Endothelial cell of umbilical vein (primary cell): Measurements from ENCODE around the gene SHBG. TPM values are rescaled to one million over a fixed set of nuclear protein-coding genes. Genes with fewer than 3 reads are reported as not detected.

Source experiments
- BruUV-seq: library from RNA; stranded (reverse); fragments of 400-500 nt; replicated peaks from 2 replicates; lab custom pipeline; 2021; lab: Mats Ljungman, UMichigan
- CTCF ChIA-PET: fragments of 300-600, 350-600 bp; sonication (Branson Sonifier 250); formaldehyde crosslinking; loops from one replicate; lab custom pipeline; 2021; ENCODE audit warnings: antibody characterized with exemption, inconsistent platforms; lab: Charles Lee
- POLR2A ChIA-PET: fragments of 300-600, 350-600 bp; sonication (Branson Sonifier 250); formaldehyde crosslinking; loops from one replicate; lab custom pipeline; 2021; ENCODE audit warnings: antibody characterized with exemption, inconsistent platforms; lab: Charles Lee
- DNase-seq: peaks from one replicate; pipeline ENCODE4 v3.0.0-alpha.2; 2011; ENCODE audit warnings: low read depth, low spot score
- FAIRE-seq: peaks from 2 replicates; lab custom pipeline; 2011; peaks lifted over from hg19 to GRCh38; lab: Jason Lieb, UNC
- H2AFZ ChIP-seq: 2 replicates; pipeline ENCODE4 v1.6.0; 2012; ENCODE audit warnings: low read depth, low read length, control low read depth, inconsistent platforms
- H3K27ac ChIP-seq: 2 replicates; pipeline ENCODE4 v1.5.1; 2011; ENCODE audit warnings: low read depth, mild to moderate bottlenecking, control low read depth, low read length, moderate library complexity; ENCODE audit not compliant: insufficient read depth
- H3K27me3 ChIP-seq, 2 experiments: 2 replicates each; pipeline versions ENCODE4 v1.6.0 to v1.6.1; 2011; ENCODE audit warnings: low read length in 2 of 2, mixed read lengths in 1 of 2; ENCODE audit not compliant: control insufficient read depth in 2 of 2, insufficient read depth in 2 of 2
- H3K36me3 ChIP-seq, 2 experiments: 2 replicates in 1 of 2; 3 replicates in 1 of 2; pipeline ENCODE4 v1.5.1; 2011; ENCODE audit warnings: low read length in 2 of 2, mild to moderate bottlenecking in 1 of 2, moderate library complexity in 1 of 2; ENCODE audit not compliant: control insufficient read depth in 2 of 2, insufficient read depth in 2 of 2; ENCODE audit errors: extremely low read depth in 1 of 2
- H3K4me1 ChIP-seq: 3 replicates; pipeline ENCODE4 v1.5.1; 2011; ENCODE audit warnings: mild to moderate bottlenecking, low read length; ENCODE audit not compliant: control insufficient read depth, insufficient read depth; ENCODE audit errors: extremely low read depth
- H3K4me2 ChIP-seq: 2 replicates; pipeline ENCODE4 v1.6.1; 2011; ENCODE audit warnings: low read length, control low read depth, mixed read lengths; ENCODE audit not compliant: insufficient read depth
- H3K4me3 ChIP-seq, 3 experiments: fragments of 200-600 bp in 1 of 3; sonication (generic), shearing (Covaris generic) in 1 of 3; replicated peaks in 1 of 3; 2 replicates each; pipeline ENCODE4 v1.5.1; 2011 to 2016; ENCODE audit warnings: control low read depth in 3 of 3, low read length in 3 of 3, mild to moderate bottlenecking in 2 of 3, inconsistent platforms in 1 of 3, low read depth in 1 of 3, moderate library complexity in 1 of 3; ENCODE audit not compliant: insufficient read depth in 1 of 3
- H3K79me2 ChIP-seq: 2 replicates; pipeline ENCODE4 v1.6.0; 2012; ENCODE audit warnings: low read length, inconsistent platforms; ENCODE audit not compliant: control insufficient read depth, insufficient read depth
- H3K9ac ChIP-seq: replicated peaks from 2 replicates; pipeline ENCODE3; 2011; ENCODE audit warnings: low read length, control low read depth; ENCODE audit not compliant: insufficient read depth; ENCODE audit errors: extremely low read depth
- H3K9me1 ChIP-seq: replicated peaks from 3 replicates; pipeline ENCODE4 v1.6.0; 2011; ENCODE audit warnings: mild to moderate bottlenecking, low read length; ENCODE audit not compliant: control insufficient read depth, insufficient read depth; ENCODE audit errors: extremely low read depth
- H3K9me3 ChIP-seq: replicated peaks from 2 replicates; pipeline ENCODE4 v1.5.1; 2012; ENCODE audit warnings: low read length, inconsistent platforms; ENCODE audit not compliant: control insufficient read depth, insufficient read depth
- H4K20me1 ChIP-seq: replicated peaks from 2 replicates; pipeline ENCODE3; 2011; ENCODE audit warnings: mild to moderate bottlenecking, low read length; ENCODE audit not compliant: control insufficient read depth, insufficient read depth; ENCODE audit errors: extremely low read depth
- EZH2 ChIP-seq: IDR thresholded peaks from 2 replicates; pipeline ENCODE4 v1.6.1; 2012; ENCODE audit warnings: borderline replicate concordance, low read depth, mild to moderate bottlenecking, moderate library complexity, low read length, inconsistent platforms; ENCODE audit not compliant: severe bottlenecking
- JUN ChIP-seq: IDR thresholded peaks from 2 replicates; pipeline ENCODE4 v1.6.1; 2011; ENCODE audit warnings: borderline replicate concordance, low read depth; ENCODE audit not compliant: insufficient read length, insufficient read depth
- MYC ChIP-seq: IDR thresholded peaks from one replicate; pipeline ENCODE4 v1.6.1; 2011; ENCODE audit warnings: mild to moderate bottlenecking, low read depth, low read length
- dilution Hi-C: fragments of 300-500 bp; cut with MboI; formaldehyde crosslinking; loops from one replicate; pipeline ENCODE4 v1.15.0; 2019; ENCODE audit warnings: low sequenced_read_pairs; ENCODE audit not compliant: extremely low pct_ligation_motif_present
- intact Hi-C: fragments of 100-400 bp; cut with micrococcal nuclease; formaldehyde crosslinking; loops from one replicate; pipeline ENCODE4 v1.10.0; 2022
- polyA plus RNA-seq, 4 experiments: library from polyadenylated mRNA; depleted of rRNA in 3 of 4; stranded (reverse) in 3 of 4; unstranded in 1 of 4; fragments of >200 nt; gene quantifications; 2 replicates each; pipeline versions ENCODE4 v1.2.1 to v1.2.3, GENCODE V29; 2011 to 2012; ENCODE audit warnings: missing spikeins in 1 of 4
- total RNA-seq: library from RNA; stranded (reverse); gene quantifications from 2 replicates; pipeline ENCODE4 v1.2.3, GENCODE V29; 2021
- TF ChIP-seq, protein P1 (sequence below), 2 donors: IDR thresholded peaks; 1 replicate in 1 of 2; 2 replicates in 1 of 2; pipeline ENCODE4 v1.5.1; 2011; ENCODE audit warnings: low read length in 2 of 2, mild to moderate bottlenecking in 2 of 2, moderate library complexity in 2 of 2, control low read depth in 1 of 2, inconsistent platforms in 1 of 2, low read depth in 1 of 2; ENCODE audit not compliant: insufficient read depth in 1 of 2; ENCODE audit errors: extremely low read depth in 1 of 2
- TF ChIP-seq, protein P2 (sequence below): IDR thresholded peaks from 2 replicates; pipeline ENCODE4 v1.6.1; 2011; ENCODE audit not compliant: insufficient read depth, insufficient read length

Gene SHBG
- total and polyA plus RNA-seq, 2 donors (not counting 3 experiments of a cell fraction or from before 2014, with no cell fraction given) = 0.51 TPM; not detected in 1

DNA sequence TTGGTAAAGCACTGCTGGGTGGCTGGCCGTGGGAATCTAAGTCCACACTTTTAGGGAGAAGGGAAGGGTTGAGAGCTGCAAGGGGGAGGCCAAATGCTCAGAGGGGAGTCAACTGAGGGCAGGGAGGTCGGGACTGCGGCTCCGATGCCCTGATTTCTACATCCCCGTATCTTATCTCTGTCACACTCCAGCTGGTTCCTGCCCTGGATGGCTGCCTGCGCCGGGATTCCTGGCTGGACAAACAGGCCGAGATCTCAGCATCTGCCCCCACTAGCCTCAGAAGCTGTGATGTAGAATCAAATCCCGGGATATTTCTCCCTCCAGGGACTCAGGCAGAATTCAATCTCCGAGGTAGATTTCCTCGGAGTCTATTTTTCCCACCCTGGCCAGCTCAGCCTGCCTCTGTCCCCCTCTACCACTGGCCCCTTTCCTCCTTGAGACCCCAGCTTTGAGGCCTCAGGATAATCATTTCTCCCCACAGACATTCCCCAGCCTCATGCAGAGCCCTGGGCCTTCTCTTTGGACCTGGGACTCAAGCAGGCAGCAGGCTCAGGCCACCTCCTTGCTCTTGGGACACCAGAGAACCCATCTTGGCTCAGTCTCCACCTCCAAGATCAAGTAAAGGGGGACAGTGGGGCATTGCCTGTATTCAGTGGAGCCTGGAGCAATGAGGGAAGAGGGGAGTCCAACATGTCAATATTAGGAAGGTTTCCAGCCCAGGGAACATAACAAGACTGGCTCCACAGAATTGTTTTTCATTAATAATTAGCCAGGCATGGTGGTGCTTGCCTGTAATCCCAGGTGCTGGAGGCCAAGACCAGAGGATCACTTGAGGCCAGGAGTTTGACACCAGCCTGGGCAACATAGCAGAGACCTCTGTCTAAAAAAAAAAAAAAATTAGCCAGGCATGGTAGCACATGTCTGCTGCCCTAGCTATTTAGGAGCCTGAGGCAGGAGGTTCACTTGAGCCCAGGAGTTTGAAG is 1.8 kb downstream of the SHBG start:
- H2AFZ ChIP-seq = no peak overlapping the region
- TF ChIP-seq, protein P1, sequence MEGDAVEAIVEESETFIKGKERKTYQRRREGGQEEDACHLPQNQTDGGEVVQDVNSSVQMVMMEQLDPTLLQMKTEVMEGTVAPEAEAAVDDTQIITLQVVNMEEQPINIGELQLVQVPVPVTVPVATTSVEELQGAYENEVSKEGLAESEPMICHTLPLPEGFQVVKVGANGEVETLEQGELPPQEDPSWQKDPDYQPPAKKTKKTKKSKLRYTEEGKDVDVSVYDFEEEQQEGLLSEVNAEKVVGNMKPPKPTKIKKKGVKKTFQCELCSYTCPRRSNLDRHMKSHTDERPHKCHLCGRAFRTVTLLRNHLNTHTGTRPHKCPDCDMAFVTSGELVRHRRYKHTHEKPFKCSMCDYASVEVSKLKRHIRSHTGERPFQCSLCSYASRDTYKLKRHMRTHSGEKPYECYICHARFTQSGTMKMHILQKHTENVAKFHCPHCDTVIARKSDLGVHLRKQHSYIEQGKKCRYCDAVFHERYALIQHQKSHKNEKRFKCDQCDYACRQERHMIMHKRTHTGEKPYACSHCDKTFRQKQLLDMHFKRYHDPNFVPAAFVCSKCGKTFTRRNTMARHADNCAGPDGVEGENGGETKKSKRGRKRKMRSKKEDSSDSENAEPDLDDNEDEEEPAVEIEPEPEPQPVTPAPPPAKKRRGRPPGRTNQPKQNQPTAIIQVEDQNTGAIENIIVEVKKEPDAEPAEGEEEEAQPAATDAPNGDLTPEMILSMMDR (IDR thresholded peaks at IDR 0.05; ENCODE audit: extremely low read depth in 1 of 2, insufficient read depth in 1 of 2, low read depth in 1 of 2, low read length in 2 of 2) = no peak
- TF ChIP-seq JUN (no peak), EZH2 (no peak), MYC (no peak)
- TF ChIP-seq, protein P2, sequence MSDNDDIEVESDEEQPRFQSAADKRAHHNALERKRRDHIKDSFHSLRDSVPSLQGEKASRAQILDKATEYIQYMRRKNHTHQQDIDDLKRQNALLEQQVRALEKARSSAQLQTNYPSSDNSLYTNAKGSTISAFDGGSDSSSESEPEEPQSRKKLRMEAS = no peak
- no peaks in the 10 kb centered on the region for H3K4me1 ChIP-seq
- no peaks in the 10 kb centered on the region for H3K9me1 ChIP-seq
- no peaks in the 10 kb centered on the region for H4K20me1 ChIP-seq
- DNase-seq (no peak), FAIRE-seq (no peak)
- no peaks in the 10 kb centered on the region for H3K79me2 ChIP-seq
- no peak overlapping the region for H3K4me3 ChIP-seq
- ChIA-PET POLR2A (no interaction called here), CTCF (interaction anchor here (0.6 to 6.6 kb wide), 9 partner anchors 11 to 410 kb away, joined by 3 to 97 read pairs (median 4); partner anchors contain the start of genes ATP1B2, DNAH2, TP53 and WRAP53)
- no peak overlapping the region for H3K27ac ChIP-seq
- dilution Hi-C loops = no loop called here
- H3K9me3 ChIP-seq = no peaks in the 10 kb centered on the region
- intact Hi-C loops = no loop called here
- no TSS peak for BruUV-seq
- no peaks in the 10 kb centered on the region for H3K27me3 ChIP-seq
- H3K36me3 ChIP-seq = no peaks in the 10 kb centered on the region
- H3K9ac ChIP-seq = no peak overlapping the region
- no peak overlapping the region for H3K4me2 ChIP-seq
